ENCODE measurements around the gene USH1C. TPM values are rescaled to one million over a fixed set of nuclear protein-coding genes. Genes with fewer than 3 reads are reported as not detected.

USH1C gene
- total and polyA plus RNA-seq, 4 donors: 0.10 to 0.55 (median 0.13) TPM

DNA sequence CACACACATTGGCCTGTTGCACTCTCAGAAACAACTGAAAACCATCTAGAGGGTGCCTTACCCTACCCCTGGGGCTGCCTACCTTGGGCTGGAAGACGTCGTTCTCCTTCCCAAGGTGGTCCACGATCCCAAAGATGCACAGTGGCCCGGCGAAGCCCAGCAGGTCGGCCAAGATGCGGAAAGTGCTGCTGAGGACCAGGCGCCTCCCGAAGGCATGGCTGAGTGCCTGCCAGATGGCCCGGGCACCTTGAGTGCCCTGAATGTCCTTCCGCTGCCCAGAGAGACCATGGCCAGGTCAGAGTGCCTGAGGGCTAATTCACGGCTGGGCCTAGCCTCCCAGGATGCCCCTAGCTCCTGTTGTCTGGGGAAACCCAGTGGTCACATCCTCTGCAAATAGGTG lies 83.8 kb downstream of the USH1C start:
- no peak for DNase-seq
- no peak overlapping the region for H3K4me3 ChIP-seq
- no peaks in the 10 kb centered on the region for H3K9me3 ChIP-seq (ENCODE audit: control insufficient read depth in 4 of 4, insufficient read depth in 3 of 4, low read length in 3 of 4)
- TF ChIP-seq, protein P1, sequence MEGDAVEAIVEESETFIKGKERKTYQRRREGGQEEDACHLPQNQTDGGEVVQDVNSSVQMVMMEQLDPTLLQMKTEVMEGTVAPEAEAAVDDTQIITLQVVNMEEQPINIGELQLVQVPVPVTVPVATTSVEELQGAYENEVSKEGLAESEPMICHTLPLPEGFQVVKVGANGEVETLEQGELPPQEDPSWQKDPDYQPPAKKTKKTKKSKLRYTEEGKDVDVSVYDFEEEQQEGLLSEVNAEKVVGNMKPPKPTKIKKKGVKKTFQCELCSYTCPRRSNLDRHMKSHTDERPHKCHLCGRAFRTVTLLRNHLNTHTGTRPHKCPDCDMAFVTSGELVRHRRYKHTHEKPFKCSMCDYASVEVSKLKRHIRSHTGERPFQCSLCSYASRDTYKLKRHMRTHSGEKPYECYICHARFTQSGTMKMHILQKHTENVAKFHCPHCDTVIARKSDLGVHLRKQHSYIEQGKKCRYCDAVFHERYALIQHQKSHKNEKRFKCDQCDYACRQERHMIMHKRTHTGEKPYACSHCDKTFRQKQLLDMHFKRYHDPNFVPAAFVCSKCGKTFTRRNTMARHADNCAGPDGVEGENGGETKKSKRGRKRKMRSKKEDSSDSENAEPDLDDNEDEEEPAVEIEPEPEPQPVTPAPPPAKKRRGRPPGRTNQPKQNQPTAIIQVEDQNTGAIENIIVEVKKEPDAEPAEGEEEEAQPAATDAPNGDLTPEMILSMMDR (IDR thresholded peaks at IDR 0.05; ENCODE audit: control extremely low read depth, extremely low read depth): no peak
- H3K27me3 ChIP-seq (ENCODE audit: control insufficient read depth in 3 of 3, insufficient read depth in 3 of 3, low read length in 2 of 3): no peaks in the 10 kb centered on the region
- H3K9ac ChIP-seq (ENCODE audit: insufficient read depth in 1 of 2, low read length in 2 of 2): no peak overlapping the region
- H3K36me3 ChIP-seq (ENCODE audit: control insufficient read depth in 4 of 4, insufficient read depth in 4 of 4, low read length in 4 of 4): no peaks in the 10 kb centered on the region
- 94% methylated on average over 12 of the region's 12 CpGs for WGBS, 2 donors
- H3K4me1 ChIP-seq (ENCODE audit: control insufficient read depth in 5 of 5, insufficient read depth in 5 of 5, low read length in 5 of 5): no peaks in the 10 kb centered on the region
- H3K27ac ChIP-seq (ENCODE audit: low read depth in 1 of 2, low read length in 1 of 2): no peak overlapping the region
- no peak for ATAC-seq (ENCODE audit: insufficient read depth, low FRiP score)

DNA sequence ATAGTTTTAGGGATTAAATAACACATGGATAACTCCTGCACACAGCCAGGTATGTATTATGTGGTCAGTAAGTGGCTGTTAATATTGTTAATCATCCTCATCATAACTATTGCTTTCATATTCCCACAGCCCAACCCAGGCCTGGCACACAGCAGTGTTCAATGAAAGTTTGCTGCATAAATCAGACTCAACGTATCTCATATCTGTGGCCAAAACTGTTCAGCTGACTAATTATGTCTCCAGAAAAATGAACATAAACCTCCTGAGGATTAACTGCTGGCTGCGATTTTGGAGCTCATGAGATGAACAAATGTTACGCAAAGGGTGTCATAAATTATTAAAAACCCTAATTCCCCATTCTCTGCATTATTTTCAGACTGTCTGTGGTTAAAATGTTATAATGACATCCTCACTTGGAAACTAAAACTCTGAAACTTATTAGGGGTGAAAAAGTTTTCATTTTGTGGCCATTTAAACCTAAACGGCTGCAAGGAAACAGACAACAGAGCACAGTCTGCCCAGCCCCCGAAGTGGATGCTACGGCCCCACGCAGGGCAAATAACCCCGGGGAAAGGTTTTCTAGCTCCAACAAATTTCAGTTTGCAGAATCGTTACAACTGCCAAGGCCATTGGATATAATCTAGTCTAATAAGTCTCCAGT lies 84.8 kb downstream of the USH1C start:
- TF ChIP-seq, protein P1 (IDR thresholded peaks at IDR 0.05; ENCODE audit: control extremely low read depth, extremely low read depth): no peak
- H3K36me3 ChIP-seq (ENCODE audit: control insufficient read depth in 4 of 4, insufficient read depth in 4 of 4, low read length in 4 of 4): no peaks in the 10 kb centered on the region
- no peak overlapping the region for H3K27ac ChIP-seq (ENCODE audit: low read depth in 1 of 2, low read length in 1 of 2)
- WGBS, 2 donors: 78 to 79% methylated on average over 9 of the region's 9 CpGs
- no peaks in the 10 kb centered on the region for H3K27me3 ChIP-seq (ENCODE audit: control insufficient read depth in 3 of 3, insufficient read depth in 3 of 3, low read length in 2 of 3)
- H3K4me3 ChIP-seq: no peak overlapping the region
- no peaks in the 10 kb centered on the region for H3K4me1 ChIP-seq (ENCODE audit: control insufficient read depth in 5 of 5, insufficient read depth in 5 of 5, low read length in 5 of 5)
- no peaks in the 10 kb centered on the region for H3K9me3 ChIP-seq (ENCODE audit: control insufficient read depth in 4 of 4, insufficient read depth in 3 of 4, low read length in 3 of 4)
- no peak for DNase-seq
- ATAC-seq (ENCODE audit: insufficient read depth, low FRiP score): no peak
- no peak overlapping the region for H3K9ac ChIP-seq (ENCODE audit: insufficient read depth in 1 of 2, low read length in 2 of 2)

DNA sequence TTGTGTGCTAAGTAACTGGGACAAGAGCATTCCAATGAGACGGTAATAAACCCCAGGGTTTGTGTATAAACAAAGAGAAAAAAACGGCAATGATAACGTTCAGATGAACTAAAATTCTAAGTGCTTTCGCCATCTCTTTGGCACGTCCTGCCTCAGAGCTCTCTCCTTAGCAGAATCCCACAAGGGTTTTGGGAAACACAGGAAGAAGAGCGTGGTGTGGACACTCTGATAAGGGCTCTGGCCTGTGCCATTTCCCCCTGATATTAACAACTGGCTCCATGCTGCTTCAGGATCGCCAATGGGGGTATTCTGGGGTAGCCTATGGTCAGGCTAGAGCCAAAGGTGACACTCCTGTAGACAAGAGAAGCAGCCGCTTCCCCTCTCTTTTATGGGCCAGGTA lies 85.9 kb downstream of the USH1C start:
- Histone ChIP-seq H3K9ac (ENCODE audit: insufficient read depth in 1 of 2, low read length in 2 of 2) (no peak overlapping the region), H3K27me3 (ENCODE audit: control insufficient read depth in 3 of 3, insufficient read depth in 3 of 3, low read length in 2 of 3) (no peaks in the 10 kb centered on the region), H3K4me1 (ENCODE audit: control insufficient read depth in 5 of 5, insufficient read depth in 5 of 5, low read length in 5 of 5) (no peaks in the 10 kb centered on the region), H3K27ac (ENCODE audit: low read depth in 1 of 2, low read length in 1 of 2) (no peak overlapping the region), H3K36me3 (ENCODE audit: control insufficient read depth in 4 of 4, insufficient read depth in 4 of 4, low read length in 4 of 4) (no peaks in the 10 kb centered on the region), H3K4me3 (no peak overlapping the region), H3K9me3 (ENCODE audit: control insufficient read depth in 4 of 4, insufficient read depth in 3 of 4, low read length in 3 of 4) (no peaks in the 10 kb centered on the region)
- WGBS, 2 donors: 39% methylated on average over 8 of the region's 8 CpGs
- ATAC-seq (ENCODE audit: insufficient read depth, low FRiP score) (no peak), DNase-seq (no peak)
- TF ChIP-seq, protein P1 (IDR thresholded peaks at IDR 0.05; ENCODE audit: control extremely low read depth, extremely low read depth): no peak

Data from lung (tissue), 12 donors.